ENCODE data around the gene FBXO44.
"Not testable (repeated sequence)": the region's sequence is repeated elsewhere in the genome, so short reads cannot be mapped to it uniquely, and the experiment has no call there.

The FBXO44 gene

GRCh38 chr1:11654137-11654938 lies at the start of gene FBXO44, which contains the start of gene FBXO2:
FBXO44 (plus strand) TSS chr1:11654877; CDS start chr1:11655836, 959 bp downstream.
FBXO2 (minus strand) TSS chr1:11654429; CDS start chr1:11654340, 89 bp downstream.
- DNase-seq = no peak

- DNase-seq = no peak
These were observed 47.9 kb upstream of the FBXO44 start for GRCh38 chr1:11606775-11607174.

DNA sequence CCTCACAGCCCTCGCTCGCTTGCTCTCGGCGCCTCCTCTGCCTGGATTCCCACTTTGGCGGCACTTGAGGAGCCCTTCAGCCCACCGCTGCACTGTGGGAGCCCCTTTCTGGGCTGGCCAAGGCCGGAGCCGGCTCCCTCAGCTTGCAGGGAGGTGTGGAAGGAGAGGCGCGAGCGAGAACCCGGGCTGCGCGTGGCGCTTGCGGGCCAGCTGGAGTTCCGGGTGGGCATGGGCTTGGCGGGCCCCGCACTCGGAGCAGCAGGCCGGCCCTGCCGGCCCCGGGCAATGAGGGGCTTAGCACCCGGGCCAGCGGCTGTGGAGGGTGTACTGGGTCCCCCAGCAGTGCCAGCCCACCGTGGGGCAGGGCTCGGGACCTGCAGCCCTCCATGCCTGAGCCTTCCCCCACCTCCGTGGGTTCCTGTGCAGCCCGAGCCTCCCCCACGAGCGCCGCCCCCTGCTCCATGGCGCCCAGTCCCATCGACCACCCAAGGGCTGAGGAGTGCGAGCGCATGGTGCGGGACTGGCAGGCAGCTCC lies 46.0 kb upstream of the FBXO44 start:
- not testable (repeated sequence) for DNase-seq

- DNase-seq = not testable (repeated sequence)
These were observed 45.3 kb upstream of the FBXO44 start for GRCh38 chr1:11609378-11609777.

DNA sequence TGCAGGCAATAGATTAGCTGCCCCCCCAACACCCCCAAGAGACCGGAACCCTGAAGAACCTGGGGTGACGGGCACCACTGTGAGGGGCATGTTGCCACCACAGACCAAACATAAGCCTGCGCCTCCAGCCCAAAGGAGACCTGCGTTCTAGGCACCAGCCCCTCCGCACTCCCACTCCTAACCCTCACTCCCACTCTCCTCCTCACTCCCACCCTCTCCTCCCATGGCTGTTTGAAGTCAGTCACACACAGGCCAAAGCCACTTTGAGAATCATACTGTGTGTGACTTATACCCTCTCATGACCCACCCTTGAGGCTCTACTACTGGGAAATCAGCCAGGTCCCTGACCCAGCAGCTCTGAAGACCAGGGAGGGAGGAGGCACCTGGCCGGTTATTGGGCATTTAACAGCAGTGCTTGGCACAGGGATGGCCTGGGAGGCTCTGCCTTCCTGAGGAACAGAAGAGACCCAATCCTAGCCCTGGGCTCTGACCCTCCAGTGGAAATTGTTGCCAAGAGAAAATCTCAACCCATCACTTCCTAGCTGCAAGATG lies 44.0 kb upstream of the FBXO44 start:
- no peak for DNase-seq

DNA sequence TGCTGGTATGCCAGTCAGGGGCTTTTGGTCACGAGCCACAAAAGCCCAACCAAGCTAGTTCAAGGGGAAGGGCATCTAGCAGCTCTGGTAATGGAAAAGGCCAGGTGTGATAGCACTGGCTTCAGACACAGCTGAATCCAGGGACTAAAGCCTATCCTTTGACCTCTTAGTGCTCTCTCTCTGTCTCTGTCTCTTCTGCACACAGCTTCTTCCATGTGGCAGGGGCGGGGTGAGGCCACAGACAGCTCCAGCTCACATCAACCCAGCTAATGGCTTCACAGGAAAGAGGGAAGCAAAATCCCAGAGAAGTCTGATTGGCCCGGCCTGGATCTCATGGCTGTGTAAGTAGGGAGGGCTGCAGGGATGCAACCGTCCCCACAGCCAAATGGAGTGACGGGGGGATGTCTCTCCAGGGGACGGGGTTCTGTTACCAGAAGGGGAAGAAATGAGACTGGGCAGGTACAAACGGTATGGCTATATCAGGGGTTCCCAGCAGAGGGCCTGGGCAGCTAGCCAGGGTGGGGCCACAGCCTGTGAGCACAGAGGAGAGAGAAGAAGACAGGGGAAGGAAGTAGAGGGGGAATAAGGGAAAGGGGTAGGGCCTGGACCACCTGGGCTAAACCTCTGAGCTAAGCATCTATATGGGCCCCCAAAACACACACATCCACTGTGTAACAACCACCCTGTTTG lies 42.9 kb upstream of the FBXO44 start:
- DNase-seq = no peak

- no peak for DNase-seq
These were observed 41.3 kb upstream of the FBXO44 start for GRCh38 chr1:11613347-11613746.

DNA sequence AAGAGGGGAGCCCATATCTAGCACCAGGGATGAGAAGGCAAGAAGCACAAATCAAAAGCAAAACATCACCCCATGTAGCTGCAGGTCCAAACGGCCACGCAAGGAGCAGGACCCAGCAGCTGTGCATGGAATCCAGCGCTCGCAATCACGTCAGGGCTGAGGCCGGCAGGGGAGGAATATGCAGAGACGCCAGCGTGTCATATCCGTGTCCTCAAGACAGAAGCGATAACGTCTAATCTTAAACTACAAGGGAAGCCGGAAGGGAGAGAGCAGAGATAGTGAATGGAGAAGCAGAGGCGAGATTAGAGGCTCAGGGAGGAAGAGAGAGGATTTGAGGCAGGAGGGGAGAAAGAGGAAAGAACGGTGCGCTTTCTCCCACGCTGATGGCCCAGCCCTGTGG lies 39.6 kb upstream of the FBXO44 start:
- DNase-seq = no peak

DNA sequence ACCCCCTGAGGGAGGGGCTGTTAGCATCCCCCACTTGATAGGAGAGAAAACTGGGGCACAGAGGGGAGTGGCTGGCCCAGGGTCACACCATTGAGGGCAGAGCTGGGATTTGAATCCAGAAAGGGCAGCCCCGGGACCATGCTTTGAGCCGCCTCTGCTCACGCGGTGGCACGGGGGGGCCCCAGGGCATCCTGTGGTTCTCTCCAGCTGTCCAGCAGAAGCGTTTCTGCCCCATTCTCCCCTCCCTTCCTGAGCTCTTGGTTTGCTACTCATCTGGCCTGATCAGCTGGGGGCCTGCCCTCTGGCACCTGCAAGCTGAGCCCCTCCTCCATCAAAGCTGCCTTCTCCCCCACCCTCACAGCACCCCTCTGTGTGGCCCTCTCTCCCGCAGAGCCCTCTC lies 37.9 kb upstream of the FBXO44 start:
- no peak for DNase-seq

DNA sequence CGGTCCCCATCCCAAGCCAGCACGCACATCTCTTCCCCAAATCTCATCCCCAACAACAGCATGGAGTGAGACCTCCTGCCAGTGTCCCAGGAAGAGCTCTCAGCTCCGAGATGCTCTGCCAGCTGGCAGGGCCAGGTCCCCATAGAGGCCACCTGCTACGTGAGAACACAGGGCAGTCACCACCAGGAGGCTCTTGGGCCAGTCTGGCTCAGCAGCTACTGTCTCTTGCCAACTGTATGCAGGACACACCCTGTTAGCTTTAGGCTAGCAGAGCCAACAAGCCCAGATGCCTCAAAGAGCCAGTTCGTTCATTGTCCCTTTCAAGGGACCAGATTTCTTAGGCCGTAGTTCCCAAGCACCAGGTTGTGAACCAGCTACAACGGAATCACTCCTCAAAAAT lies 37.4 kb upstream of the FBXO44 start:
- no peak for DNase-seq

DNA sequence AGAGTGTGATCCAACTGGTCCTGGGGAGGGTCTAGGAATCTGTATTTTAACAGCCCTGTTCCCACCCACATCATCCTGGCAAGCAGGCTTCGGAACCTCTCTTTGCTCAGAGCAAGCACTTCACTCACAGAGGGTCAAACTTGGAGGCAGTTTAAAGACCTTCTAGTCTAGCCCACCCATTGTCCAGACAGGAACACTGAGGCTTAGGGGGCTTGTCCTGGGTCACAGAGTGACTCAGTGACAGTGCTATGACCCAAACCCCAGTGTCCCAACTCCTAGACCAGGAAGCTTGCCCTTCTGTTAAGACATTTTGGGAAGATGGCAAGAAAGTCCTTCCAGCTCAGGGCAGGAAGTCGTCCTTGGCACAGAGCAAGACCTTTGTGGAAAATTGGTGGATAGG lies 36.9 kb upstream of the FBXO44 start:
- DNase-seq = no peak

DNA sequence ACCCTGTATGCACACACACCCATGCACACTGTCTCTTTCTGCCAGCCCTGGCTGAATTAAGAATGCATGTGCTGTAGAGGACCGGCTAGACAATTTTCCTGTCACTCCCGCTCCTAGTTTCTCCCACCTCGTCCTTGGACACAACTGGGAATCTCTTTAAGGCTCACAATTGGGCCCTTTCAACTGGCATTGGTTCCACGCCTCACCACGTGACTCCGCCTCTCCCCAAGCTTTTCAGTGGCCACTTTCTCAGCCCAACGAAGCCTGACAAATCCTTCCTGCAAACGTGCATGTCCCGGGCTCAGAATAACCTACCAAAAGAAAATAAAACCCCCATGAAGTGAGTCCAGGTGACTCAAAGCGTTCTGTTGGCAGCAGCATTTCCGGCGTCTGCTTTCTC lies 34.3 kb upstream of the FBXO44 start:
- DNase-seq = no peak

DNA sequence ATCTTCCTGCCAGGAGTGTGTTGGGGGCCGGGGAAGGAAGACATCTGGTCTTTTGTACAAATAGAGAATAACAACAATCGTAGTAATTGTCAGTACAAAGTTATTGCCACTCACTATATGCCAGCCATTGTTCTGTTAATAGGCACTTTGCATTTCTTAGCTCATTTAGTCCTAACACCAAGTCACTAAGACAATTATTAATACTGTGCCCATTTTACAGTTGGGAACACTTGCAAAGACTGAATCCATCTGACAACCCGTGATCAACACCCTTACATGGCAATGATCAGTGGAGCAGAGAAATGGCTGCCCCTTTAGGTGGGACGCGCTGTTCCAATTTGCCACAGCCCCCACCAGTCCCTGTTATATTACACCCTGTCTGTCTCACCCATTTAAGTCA lies 33.8 kb upstream of the FBXO44 start:
- DNase-seq = no peak

DNA sequence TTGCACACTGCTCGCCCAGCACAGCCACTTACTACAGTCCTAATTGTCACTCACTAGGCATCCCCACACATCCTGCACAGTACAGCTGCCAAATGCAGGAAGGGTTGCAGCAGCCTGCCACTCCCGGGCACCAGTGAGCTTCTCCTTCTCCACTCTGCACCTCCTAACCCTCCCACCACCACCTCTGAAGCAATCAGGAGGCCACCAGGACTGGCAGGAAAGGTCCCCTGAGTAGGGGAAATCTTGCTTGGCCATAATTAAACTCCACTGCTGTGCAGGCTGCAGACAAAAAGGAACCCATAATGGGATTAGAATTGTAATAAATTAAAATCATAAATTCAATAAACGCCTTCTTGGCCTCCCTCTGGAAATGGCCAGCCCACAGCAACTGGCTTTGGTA lies 32.3 kb upstream of the FBXO44 start:
- DNase-seq = no peak

DNA sequence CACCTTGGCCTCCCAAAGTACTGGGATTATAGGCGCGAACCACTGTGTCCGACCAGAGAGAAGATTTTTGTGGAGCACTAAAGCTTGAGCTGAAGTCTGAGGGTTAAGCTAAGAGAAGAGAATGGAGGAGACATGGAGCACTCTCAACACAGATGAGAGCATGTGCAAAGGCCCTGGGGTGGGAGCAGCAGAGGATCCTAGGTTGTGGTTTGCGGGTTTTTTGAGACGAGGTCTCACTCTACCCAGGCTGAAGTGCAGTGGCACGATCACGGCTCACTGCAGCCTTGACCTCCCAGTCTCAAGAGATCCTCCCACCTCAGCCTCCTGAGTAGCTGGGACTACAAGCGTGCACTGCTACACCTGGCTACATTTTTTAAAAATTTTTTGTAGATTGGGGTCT lies 31.0 kb upstream of the FBXO44 start:
- no peak for DNase-seq

GRCh38 chr1:11626551-11626950 lies 28.1 kb upstream of the FBXO44 start:
- no peak for DNase-seq

DNA sequence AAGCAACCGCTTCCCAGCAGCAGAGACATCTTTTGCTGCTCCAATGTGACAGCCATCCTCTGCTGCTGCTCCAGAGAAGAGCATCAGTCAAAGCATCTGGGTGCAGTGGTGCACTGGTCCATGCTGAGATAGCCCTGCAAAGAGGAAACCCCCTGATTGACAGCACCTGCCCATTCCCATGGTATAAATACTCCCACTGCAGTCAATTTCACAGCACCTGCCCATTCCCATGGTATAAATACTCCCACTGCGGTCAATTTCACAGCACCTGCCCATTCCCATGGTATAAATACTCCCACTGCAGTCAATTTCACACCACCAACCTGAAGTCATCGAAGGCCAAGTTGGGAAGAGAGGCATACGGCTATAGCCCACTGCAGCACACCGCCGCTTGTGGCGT lies 25.9 kb upstream of the FBXO44 start:
- no peak for DNase-seq

GRCh38 chr1:11629184-11630016 lies 25.3 kb upstream of the FBXO44 start:
- DNase-seq = no peak

DNA sequence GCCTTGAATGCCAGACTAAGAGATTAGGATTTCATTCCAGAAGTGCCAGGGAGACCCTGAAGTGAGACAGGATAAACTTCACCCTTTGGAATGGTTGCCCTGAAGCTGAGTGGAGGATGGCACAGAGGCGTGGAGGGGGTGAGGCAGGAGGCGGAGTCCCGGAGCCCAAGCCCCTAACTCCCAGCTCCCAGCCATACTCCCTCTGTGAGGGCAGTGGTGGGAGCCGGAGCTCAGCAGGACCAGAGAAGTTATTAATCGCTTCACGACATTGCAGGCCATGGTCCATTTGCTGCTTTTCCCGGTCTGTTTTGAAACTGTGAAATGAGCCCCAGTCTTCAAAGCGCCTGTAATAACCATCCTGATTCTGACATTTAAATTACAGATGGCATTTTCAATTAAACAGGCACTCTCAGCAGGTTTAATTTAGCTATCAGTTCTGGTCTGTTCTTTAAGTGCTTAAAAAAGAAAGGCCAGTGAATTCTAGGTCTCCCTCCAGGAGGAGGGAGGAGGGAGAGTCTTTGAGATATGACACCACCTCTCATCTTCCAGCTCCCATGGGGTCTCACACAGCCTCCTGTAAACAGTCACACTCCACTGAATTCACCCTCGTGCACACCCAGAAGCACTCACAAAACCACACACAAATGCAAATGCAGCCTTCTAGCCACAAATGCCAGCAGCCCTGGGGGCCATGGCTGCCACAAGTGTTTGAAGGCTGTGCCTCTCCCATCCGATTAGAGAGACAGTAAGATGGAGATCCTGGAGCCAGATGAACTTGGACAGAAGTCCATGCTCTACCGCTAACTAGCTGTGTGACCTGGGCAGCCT lies 20.1 kb upstream of the FBXO44 start:
- no peak for DNase-seq

DNA sequence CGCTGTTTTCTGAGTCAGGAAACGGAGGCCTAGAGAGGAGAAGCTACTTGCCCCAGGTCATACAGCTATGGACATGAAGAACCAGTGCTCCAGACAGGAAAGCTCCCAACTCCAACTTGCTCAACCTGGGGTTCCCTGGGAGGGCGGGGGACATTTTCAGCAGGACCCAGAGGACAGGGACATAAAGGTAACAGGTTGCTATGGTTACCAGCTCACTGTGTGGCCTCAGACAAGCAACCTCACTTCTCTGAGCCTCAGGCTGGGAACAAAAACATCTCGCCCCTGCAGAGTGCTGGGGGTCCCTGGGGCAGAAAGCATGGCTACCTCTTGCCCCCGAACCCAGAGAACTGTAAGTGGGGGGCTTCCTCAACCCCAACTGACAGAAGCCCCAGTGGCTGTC lies 16.6 kb upstream of the FBXO44 start:
- DNase-seq = no peak

GRCh38 chr1:11639372-11639771 lies 15.3 kb upstream of the FBXO44 start:
- no peak for DNase-seq

- no peak for DNase-seq
These were observed 14.6 kb upstream of the FBXO44 start for GRCh38 chr1:11640101-11640500.

Data from SIG-M5 (cell line).